Trophoblast cell (in vitro differentiated cells and primary cell): ENCODE results near the gene CCKAR.

Experiments used
- DNase-seq, 2 donors: peaks; one replicate each; pipeline ENCODE4 v3.0.0-alpha.2; 2016
- H2AFZ ChIP-seq: 2 replicates; pipeline ENCODE4 v1.6.1; 2013; ENCODE audit warnings: low read length, moderate library complexity, mild to moderate bottlenecking; ENCODE audit not compliant: insufficient read depth, poor library complexity
- H2AK5ac ChIP-seq: 2 replicates; pipeline ENCODE4 v1.6.1; 2013; ENCODE audit warnings: mild to moderate bottlenecking, low read length
- H2BK120ac ChIP-seq: 2 replicates; pipeline ENCODE4 v1.6.1; 2013; ENCODE audit warnings: low read length, mild to moderate bottlenecking, moderate library complexity; ENCODE audit not compliant: insufficient read depth, poor library complexity
- H2BK12ac ChIP-seq: 2 replicates; pipeline ENCODE4 v1.6.1; 2013; ENCODE audit warnings: mild to moderate bottlenecking, low read length, moderate library complexity
- H2BK5ac ChIP-seq: 2 replicates; pipeline ENCODE4 v1.6.1; 2013; ENCODE audit warnings: low read length, low read depth, moderate library complexity, mild to moderate bottlenecking; ENCODE audit not compliant: poor library complexity
- H3K14ac ChIP-seq: 2 replicates; pipeline ENCODE4 v1.6.1; 2013; ENCODE audit warnings: mild to moderate bottlenecking, low read length
- H3K18ac ChIP-seq: 2 replicates; pipeline ENCODE4 v1.6.1; 2013; ENCODE audit warnings: mild to moderate bottlenecking, low read length
- H3K23ac ChIP-seq: 2 replicates; pipeline ENCODE4 v1.6.1; 2013; ENCODE audit warnings: low read length
- H3K27ac ChIP-seq: 2 replicates; pipeline ENCODE4 v1.5.1; 2013; ENCODE audit warnings: low read depth, mild to moderate bottlenecking, inconsistent platforms, low read length, moderate library complexity
- H3K27me3 ChIP-seq: 2 replicates; pipeline ENCODE4 v1.6.1; 2013; ENCODE audit warnings: inconsistent platforms, mild to moderate bottlenecking, low read length, moderate library complexity; ENCODE audit not compliant: insufficient read depth
- H3K36me3 ChIP-seq, 2 experiments: 1 replicate in 1 of 2; 2 replicates in 1 of 2; pipeline ENCODE4 v1.6.1; 2013; ENCODE audit warnings: low read length in 2 of 2, mild to moderate bottlenecking in 2 of 2, moderate library complexity in 1 of 2; ENCODE audit not compliant: insufficient read depth in 2 of 2, control insufficient read depth in 1 of 2
- H3K4ac ChIP-seq: 2 replicates; pipeline ENCODE4 v1.6.1; 2013; ENCODE audit warnings: low read depth, mild to moderate bottlenecking, low read length, moderate library complexity
- H3K4me1 ChIP-seq, 2 experiments: 1 replicate in 1 of 2; 2 replicates in 1 of 2; pipeline ENCODE4 v1.6.1; 2013; ENCODE audit warnings: low read length in 2 of 2, mild to moderate bottlenecking in 2 of 2, moderate library complexity in 1 of 2; ENCODE audit not compliant: insufficient read depth in 2 of 2, control insufficient read depth in 1 of 2
- H3K4me2 ChIP-seq: 2 replicates; pipeline ENCODE4 v1.6.1; 2013; ENCODE audit warnings: inconsistent platforms, mild to moderate bottlenecking, low read length, moderate library complexity
- H3K4me3 ChIP-seq: 2 replicates; pipeline ENCODE4 v1.5.1; 2013; ENCODE audit warnings: mild to moderate bottlenecking, low read depth, low read length, inconsistent platforms
- H3K79me1 ChIP-seq: one replicate; pipeline ENCODE4 v1.6.1; 2013; ENCODE audit warnings: low read length
- H3K79me2 ChIP-seq: 2 replicates; pipeline ENCODE4 v1.6.1; 2013; ENCODE audit warnings: low read length, mild to moderate bottlenecking; ENCODE audit not compliant: control insufficient read depth, insufficient read depth, poor library complexity
- H3K9ac ChIP-seq: 2 replicates; pipeline ENCODE4 v1.6.1; 2013; ENCODE audit warnings: mild to moderate bottlenecking, low read length
- H3K9me3 ChIP-seq: 2 replicates; pipeline ENCODE4 v1.6.1; 2013; ENCODE audit warnings: low read depth, mild to moderate bottlenecking, control low read depth, inconsistent platforms, low read length; ENCODE audit not compliant: insufficient read depth
- H4K12ac ChIP-seq: 2 replicates; pipeline ENCODE4 v1.6.1; 2013; ENCODE audit warnings: low read depth, mild to moderate bottlenecking, low read length, moderate library complexity
- H4K8ac ChIP-seq: 2 replicates; pipeline ENCODE4 v1.6.1; 2013; ENCODE audit warnings: low read depth, mild to moderate bottlenecking, low read length, moderate library complexity
- H4K91ac ChIP-seq: one replicate; pipeline ENCODE4 v1.6.1; 2013; ENCODE audit warnings: low read depth, mild to moderate bottlenecking, low read length, moderate library complexity
- WGBS: extraction: QIAGEN DNeasy Blood & Tissue Kit; methylation state at CpG from one replicate; pipeline ENCODE4 v1.1.7; 2013; ENCODE audit warnings: missing lambda C conversion rate; ENCODE audit not compliant: insufficient read length, insufficient coverage; ENCODE audit errors: extremely low coverage; 5-methylcytosine and 5-hydroxymethylcytosine counted together

CCKAR gene

DNA sequence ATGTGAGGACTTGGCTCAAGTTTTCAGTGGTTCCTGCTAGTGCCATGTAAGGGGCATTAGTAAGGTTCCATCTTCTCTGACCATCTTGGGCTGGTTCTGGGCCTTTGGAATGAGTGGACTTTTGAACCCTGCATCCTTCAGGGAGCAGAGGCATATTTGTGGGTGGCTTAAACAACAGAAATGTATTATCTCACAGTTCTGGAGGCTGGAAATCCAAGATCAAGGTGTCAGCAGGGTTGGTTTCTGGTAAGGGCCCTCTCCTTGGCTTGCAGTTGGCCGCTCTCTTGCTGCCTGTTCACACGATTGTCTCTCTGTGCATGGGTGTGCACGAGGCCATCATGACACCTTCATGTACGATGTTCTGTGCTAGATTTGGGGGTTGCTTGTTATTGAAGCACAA, 21.3 kb downstream of the CCKAR start:
- Histone ChIP-seq H2AFZ (no peak overlapping the region), H3K79me1 (no peaks in the 10 kb centered on the region)

DNA sequence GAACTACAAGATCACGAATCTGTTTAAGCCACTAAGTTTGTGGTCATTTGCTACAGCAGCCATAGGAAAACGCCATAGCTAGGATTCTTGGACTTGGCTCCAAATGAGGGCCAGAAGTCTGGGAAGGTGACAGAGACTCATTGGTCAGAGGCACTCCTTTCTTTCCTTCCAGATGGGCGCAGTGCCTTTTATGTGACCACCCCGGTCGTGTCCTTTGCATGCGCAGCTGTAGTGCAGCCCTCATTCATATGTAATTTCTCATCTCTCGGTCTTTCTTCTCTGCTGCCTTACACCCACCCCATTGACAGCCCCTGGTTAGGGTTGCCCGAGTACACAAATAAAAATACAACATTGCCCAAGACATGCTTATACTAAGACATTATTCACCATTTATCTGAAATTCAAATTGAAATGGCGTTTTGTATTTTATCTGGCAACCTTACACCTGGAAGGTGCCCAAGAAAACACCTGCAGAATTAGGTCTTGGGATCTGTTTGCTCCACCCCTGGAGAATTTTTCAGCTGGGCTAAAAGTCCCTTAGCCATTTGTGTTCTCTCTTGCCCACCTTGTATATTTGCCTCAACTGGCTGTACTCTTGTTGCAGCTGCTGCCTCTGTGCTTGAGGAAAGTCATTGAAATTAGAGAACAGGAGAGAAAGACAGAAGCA, 21.9 kb downstream of the CCKAR start:
- no peak overlapping the region for H3K27ac ChIP-seq
- H4K91ac ChIP-seq = no peak overlapping the region
- H3K14ac ChIP-seq = no peak overlapping the region
- H3K23ac ChIP-seq = no peak overlapping the region
- H2BK5ac ChIP-seq = no peak overlapping the region
- H2AFZ ChIP-seq = no peak overlapping the region
- no peak overlapping the region for H3K9ac ChIP-seq
- H3K18ac ChIP-seq = no peak overlapping the region
- no peak overlapping the region for H3K4ac ChIP-seq
- no CpG with 5 or more reads among the region's 9 CpGs for WGBS
- no peaks in the 10 kb centered on the region for H3K79me2 ChIP-seq
- H3K4me3 ChIP-seq = no peak overlapping the region
- H3K36me3 ChIP-seq = no peaks in the 10 kb centered on the region
- H3K79me1 ChIP-seq = no peaks in the 10 kb centered on the region
- H2AK5ac ChIP-seq = no peak overlapping the region
- no peak overlapping the region for H3K4me2 ChIP-seq
- H4K8ac ChIP-seq = no peak overlapping the region
- DNase-seq = no peak
- no peak overlapping the region for H2BK12ac ChIP-seq
- no peaks in the 10 kb centered on the region for H3K9me3 ChIP-seq
- no peaks in the 10 kb centered on the region for H3K4me1 ChIP-seq
- H4K12ac ChIP-seq = no peak overlapping the region
- no peak overlapping the region for H2BK120ac ChIP-seq
- no peaks in the 10 kb centered on the region for H3K27me3 ChIP-seq

More for the DNA sequence above, 21.3 kb downstream of the CCKAR start:
- H3K9me3 ChIP-seq = no peaks in the 10 kb centered on the region
- H3K79me2 ChIP-seq = no peaks in the 10 kb centered on the region
- DNase-seq = no peak
- no peaks in the 10 kb centered on the region for H3K4me1 ChIP-seq
- no peak overlapping the region for H2BK5ac ChIP-seq
- no peak overlapping the region for H3K4ac ChIP-seq
- no peak overlapping the region for H3K18ac ChIP-seq
- no peak overlapping the region for H4K12ac ChIP-seq
- H3K14ac ChIP-seq = no peak overlapping the region
- no peak overlapping the region for H2AK5ac ChIP-seq
- H2BK120ac ChIP-seq = no peak overlapping the region
- H3K4me3 ChIP-seq = no peak overlapping the region
- H3K27me3 ChIP-seq = no peaks in the 10 kb centered on the region
- no peak overlapping the region for H3K9ac ChIP-seq
- no peak overlapping the region for H2BK12ac ChIP-seq
- no peak overlapping the region for H3K23ac ChIP-seq
- no peak overlapping the region for H3K4me2 ChIP-seq
- no peak overlapping the region for H4K91ac ChIP-seq
- no CpG with 5 or more reads among the region's 4 CpGs for WGBS
- H3K27ac ChIP-seq = no peak overlapping the region
- H3K36me3 ChIP-seq = no peaks in the 10 kb centered on the region
- H4K8ac ChIP-seq = no peak overlapping the region

DNA sequence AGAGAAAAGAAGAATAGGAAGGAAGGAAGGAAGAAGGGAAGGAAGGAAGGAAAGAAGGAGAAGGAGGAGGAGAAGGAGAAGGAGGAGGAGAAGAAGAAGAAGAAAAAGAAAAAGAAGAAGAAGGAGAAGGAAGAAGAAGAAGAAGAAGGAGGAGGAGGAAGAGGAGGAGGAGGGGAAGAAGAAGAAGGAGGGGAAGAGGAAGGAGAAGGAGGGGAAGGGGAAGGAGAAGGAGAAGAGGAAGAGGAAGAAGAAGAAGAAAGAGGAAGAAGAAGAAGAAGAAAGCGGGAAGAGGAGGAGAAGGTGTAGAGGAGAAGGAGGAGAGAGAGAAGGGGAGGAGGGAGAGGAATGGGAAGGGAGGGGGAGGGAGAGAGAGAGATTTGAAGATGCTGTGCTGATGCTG, 22.6 kb downstream of the CCKAR start:
- H4K91ac ChIP-seq = no peak overlapping the region
- H4K12ac ChIP-seq = no peak overlapping the region
- H3K23ac ChIP-seq = no peak overlapping the region
- no peaks in the 10 kb centered on the region for H3K27me3 ChIP-seq
- H3K27ac ChIP-seq = no peak overlapping the region
- H3K79me1 ChIP-seq = no peaks in the 10 kb centered on the region
- H2AK5ac ChIP-seq = no peak overlapping the region
- no peak overlapping the region for H3K18ac ChIP-seq
- H2AFZ ChIP-seq = no peak overlapping the region
- no peak overlapping the region for H3K4me3 ChIP-seq
- no peak overlapping the region for H3K4me2 ChIP-seq
- H4K8ac ChIP-seq = no peak overlapping the region
- H2BK12ac ChIP-seq = no peak overlapping the region
- no peak overlapping the region for H3K4ac ChIP-seq
- no peaks in the 10 kb centered on the region for H3K79me2 ChIP-seq
- H3K36me3 ChIP-seq = no peaks in the 10 kb centered on the region
- 100% methylated on average over 1 of the region's 1 CpG for WGBS
- no peak overlapping the region for H3K14ac ChIP-seq
- H3K4me1 ChIP-seq = no peaks in the 10 kb centered on the region
- H2BK5ac ChIP-seq = no peak overlapping the region
- no peak overlapping the region for H2BK120ac ChIP-seq
- no peaks in the 10 kb centered on the region for H3K9me3 ChIP-seq
- DNase-seq = no peak
- H3K9ac ChIP-seq = no peak overlapping the region

DNA sequence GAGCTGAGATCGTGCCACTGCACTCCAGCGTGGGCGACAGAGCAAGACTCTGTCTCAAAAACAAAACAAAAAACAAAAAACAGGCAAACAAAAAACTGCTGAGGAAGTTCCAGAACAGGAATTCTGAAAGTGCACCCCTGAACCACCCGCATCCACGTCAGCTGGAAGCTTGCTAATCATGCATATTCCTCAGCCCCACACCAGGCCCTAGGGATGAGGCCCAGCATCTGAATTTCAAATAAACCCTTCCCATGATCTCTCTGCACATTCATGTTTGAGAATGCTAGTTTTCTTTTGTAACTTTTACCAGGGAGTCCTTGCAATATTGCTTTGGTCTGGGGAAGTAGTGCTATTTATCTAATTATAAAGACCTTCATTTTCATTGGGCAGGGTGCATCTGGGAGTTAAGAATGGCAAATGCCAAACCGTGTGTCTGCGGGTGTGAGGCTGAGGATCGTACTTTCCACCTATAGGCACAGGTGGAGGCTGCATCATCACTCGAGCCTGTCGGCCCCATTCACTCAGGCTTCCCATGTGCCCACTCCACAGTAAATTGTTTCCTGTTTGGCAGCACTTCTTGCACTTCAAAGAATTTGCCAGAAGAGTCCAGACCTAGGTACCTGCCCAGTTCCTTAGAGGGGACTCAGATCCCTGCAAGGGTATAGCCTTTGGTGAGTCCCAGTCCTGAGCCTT, 23.6 kb downstream of the CCKAR start:
- H3K23ac ChIP-seq = no peak overlapping the region

More for the DNA sequence above, 23.6 kb downstream of the CCKAR start:
- no peak overlapping the region for H3K4me3 ChIP-seq
- H2BK12ac ChIP-seq = no peak overlapping the region
- H3K27me3 ChIP-seq = no peaks in the 10 kb centered on the region
- WGBS = no CpG with 5 or more reads among the region's 10 CpGs
- no peak overlapping the region for H3K9ac ChIP-seq
- no peaks in the 10 kb centered on the region for H3K79me2 ChIP-seq
- no peaks in the 10 kb centered on the region for H3K36me3 ChIP-seq
- no peak for DNase-seq
- no peak overlapping the region for H4K8ac ChIP-seq
- no peak overlapping the region for H3K4ac ChIP-seq
- no peak overlapping the region for H2AK5ac ChIP-seq
- no peaks in the 10 kb centered on the region for H3K79me1 ChIP-seq
- no peak overlapping the region for H2BK120ac ChIP-seq
- no peak overlapping the region for H3K4me2 ChIP-seq
- no peak overlapping the region for H4K12ac ChIP-seq
- no peak overlapping the region for H3K14ac ChIP-seq
- H2AFZ ChIP-seq = no peak overlapping the region
- H2BK5ac ChIP-seq = no peak overlapping the region
- H3K4me1 ChIP-seq = no peaks in the 10 kb centered on the region
- H3K9me3 ChIP-seq = no peaks in the 10 kb centered on the region
- H4K91ac ChIP-seq = no peak overlapping the region
- no peak overlapping the region for H3K18ac ChIP-seq
- H3K27ac ChIP-seq = no peak overlapping the region
